GM21515 (cell line): ENCODE results near the gene SUGP1.

Experiments used
- ATAC-seq: cut with Tn5 transposase; IDR thresholded peaks from one replicate; pipeline ENCODE4 v1.9.1; 2021; ENCODE audit not compliant: unreplicated experiment

SUGP1 gene

GRCh38 chr19:19342086-19343015 lies 22.0 kb upstream of the SUGP1 start:
- no peak for ATAC-seq

- no peak for ATAC-seq
These were observed 20.7 kb upstream of the SUGP1 start for GRCh38 chr19:19341026-19341425.

DNA sequence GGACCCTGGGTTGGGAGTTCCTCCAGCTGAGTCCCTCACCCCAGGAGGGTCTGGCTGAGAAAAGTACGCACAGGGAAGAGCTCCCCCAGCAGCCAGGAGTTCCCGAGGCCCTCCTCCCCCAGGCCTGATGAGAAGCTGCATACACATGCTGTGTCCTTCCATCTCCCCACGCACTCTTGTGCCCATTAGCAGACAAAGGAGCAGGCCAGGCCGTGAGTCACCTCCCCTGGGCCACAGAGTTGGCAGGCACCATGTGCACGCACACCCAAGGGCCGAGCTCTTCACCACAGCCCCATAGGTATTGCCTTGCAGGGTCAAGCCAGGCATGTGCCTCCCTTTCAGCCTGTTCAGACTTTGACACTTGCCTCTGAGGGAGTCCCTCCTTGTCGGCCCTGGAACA lies 17.8 kb upstream of the SUGP1 start:
- ATAC-seq = no peak

GRCh38 chr19:19337120-19337519 lies 16.8 kb upstream of the SUGP1 start:
- no peak for ATAC-seq

GRCh38 chr19:19336597-19336996 lies 16.3 kb upstream of the SUGP1 start:
- ATAC-seq = no peak

DNA sequence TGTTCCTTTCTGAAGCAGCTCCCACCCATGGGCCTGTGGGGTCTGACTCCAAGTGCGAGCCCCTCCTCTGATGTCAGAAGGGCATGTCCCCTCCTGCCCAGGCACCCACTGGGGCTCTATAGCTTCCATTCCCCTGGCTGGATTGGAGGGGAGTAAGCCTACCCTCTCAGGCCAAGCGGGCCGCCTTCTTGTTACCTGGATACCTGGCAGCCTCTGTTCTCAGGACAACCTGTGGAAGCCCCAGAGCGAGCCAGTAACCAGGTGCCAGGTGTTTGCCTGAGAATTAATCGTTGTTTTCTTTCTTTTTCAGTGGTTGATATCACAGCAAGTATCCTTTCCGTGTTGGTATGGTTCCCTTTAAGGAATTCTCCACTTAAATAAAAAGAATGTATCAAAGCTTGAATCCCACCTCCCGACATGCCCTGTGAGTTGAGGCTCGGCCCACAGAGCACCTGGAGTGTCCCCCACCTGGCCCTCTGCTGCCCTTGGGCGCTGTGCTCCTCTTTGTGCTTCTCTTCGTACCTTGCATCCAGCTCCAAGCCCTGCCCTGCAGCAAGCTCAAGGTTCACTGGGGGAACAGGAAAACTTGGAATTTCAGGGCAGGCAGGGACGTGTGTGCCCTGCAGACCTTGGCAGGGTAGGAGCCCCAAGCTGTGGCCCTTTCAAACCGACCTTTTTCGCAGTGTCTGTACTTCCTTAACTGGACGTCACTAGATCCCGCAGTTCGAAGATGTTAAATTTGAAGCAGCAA lies 15.3 kb upstream of the SUGP1 start:
- ATAC-seq = no peak

GRCh38 chr19:19334989-19335344 lies 14.7 kb upstream of the SUGP1 start:
- no peak for ATAC-seq

DNA sequence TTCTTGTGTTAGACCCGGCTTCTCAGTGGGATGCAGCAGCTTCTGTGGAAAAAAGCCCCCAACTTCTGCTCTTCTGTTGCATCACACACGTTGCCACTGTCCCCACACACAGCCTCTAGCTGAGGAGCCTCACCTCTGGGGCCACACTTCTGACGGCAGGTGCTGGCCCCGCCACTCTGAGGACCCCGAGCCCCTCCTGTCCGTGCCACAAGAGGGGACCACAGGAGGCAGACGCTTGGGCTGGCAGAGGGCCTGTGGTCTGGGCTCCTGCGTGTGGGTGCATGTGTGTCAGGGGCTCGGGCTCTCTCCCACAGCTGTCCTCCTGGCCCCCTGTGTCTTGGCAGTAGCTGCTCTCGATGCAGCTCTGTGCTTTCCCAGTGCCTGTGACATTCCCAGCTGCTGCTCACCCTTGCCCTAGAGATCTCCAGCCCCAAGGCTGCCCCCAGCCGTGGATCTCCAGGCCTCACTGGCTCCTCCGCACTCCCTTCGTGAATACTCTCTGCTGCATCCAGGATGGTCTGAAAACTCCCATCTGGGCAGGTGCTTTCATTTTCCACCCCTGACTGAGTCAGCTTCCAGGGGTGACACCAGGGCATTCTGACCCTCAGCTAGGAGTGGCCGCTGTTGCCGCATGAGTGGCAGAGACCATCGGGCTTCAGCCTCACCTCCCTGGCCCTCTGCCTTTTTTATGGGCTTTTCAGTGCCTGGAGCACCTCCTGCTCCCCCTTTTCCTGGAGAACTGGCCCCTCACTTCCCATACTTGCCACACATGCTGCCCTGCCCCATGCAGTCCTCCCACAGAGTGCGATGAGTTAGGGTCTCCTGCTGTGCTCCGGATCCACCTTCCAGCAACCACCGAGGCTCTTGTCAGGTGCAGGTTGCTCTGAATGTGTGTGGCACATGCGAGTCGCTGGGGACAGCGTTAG lies 14.0 kb upstream of the SUGP1 start:
- no peak for ATAC-seq

DNA sequence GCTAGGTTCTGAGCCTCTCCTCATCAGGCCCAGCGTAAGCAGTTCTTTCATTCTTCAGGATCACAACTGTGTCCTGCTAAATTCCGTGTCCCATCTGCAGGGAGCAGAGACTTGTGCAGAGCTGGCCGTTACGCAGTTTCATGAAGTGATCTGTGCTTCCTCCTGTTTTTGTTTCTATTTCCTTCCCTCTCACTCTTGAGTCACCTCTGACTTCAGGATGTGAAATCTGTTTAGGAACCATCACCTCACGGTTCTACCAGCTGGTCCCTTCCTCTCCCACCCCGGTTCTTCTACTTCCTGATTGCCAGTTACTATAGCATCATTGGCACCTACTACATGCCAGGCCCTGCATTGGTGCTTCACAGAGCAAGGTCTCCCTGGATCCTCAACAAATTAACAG lies 8.8 kb upstream of the SUGP1 start:
- ATAC-seq = no peak

DNA sequence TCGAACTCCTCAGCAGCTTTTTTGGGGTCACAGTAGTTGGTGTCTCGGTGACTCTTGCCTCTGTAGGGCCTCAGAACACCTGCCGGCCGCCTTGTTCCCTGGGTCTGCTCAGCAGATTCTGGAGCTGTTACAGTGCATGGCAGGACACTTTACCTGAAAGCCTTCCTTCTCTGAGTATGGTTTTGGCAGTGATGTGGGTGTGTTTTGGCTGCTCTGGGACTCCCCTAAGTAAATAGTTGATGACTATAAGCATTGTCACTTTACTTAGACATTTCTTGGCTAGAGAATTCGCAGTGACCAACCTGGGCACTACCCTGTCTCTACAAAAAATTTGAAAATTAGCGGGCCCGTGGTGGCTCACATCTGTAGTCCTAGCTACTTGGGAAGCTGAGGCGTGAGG lies 7.4 kb upstream of the SUGP1 start:
- ATAC-seq = no peak

GRCh38 chr19:19324059-19324770 lies 3.9 kb upstream of the SUGP1 start:
- ATAC-seq = no peak

- no peak for ATAC-seq
These were observed 850 bp upstream of the SUGP1 start for GRCh38 chr19:19321141-19321577.

- no peak for ATAC-seq
These were observed 463 bp downstream of the SUGP1 start for GRCh38 chr19:19319732-19320360.

DNA sequence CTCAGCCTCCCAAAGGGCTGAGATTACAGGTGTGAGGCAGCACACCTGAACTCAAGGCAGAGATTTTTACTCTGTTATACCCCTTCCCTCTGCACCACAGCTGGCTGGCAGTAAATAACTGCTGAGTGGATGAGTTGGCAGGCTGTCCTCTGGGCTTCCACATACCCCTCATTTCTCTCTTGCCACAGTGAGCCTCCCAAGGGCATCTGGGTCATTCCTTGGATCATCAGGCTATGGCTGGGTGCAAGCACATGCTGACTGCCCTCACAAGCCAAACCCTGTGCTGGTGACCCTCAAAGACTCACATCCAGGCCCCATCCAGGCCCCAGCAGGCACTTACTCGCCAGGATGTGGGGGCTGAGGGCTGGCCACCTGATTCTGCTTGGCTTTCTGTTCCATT lies 4.2 kb downstream of the SUGP1 start:
- no peak for ATAC-seq

- no peak for ATAC-seq
These were observed 4.9 kb downstream of the SUGP1 start for GRCh38 chr19:19315444-19315843.

DNA sequence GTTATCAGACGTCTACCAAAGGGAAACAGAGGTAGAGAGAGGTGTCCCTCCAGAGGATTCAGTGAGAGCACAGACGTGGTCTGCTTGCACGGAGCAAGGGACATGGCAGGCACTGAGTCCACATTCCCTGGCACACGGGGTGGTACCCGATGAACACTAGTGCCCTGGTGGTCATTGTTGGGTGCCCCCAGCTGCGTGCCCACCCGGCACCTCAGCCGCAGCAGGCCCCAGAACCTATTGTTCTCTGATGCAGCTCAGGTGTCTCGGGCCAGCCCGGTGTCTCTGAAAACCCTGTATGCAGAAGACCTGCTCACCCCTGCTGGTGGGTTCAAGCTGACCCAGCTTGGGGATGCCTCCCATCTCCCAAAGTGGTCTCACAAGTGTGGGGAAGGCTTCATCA lies 11.9 kb downstream of the SUGP1 start:
- no peak for ATAC-seq

DNA sequence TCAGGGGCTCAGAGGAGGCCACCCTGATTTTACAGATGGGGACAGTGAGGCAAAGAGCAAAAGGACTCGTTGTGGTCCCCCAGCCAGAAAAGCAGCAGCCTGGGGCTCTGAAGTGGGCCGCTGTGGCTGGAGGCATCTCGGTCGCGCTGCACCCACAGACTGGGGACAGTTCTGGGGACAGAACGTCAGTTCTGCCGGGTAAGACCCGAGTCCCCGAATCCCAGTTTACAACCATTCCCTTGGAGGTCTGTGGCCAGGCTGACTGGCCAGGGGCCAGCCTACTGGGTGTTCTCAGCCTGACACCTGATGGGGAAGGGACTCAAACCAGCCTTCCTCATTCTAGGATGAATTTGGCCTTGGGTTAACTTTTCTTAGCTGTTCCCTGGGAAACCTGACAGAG lies 14.1 kb downstream of the SUGP1 start:
- no peak for ATAC-seq

GRCh38 chr19:19305696-19306095 lies 14.6 kb downstream of the SUGP1 start:
- ATAC-seq = no peak

DNA sequence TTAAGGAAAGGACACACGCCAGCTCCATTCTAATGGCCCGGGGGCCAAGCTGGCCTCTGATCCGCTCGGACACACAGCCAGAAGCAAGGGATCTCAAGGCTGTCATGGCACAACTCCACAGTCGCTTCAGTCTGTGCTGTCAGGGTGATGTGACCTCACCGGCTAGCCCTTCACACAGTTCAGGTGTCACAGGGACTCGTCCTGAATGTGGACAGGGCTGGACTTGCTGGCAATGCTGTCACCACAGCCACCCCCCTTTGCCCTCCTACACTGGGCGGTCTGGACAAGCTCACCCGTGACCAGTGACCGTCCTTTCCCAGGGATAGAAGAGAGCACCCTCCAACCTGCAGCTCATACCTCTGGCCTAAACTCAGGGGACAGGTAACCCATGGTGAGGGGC lies 15.2 kb downstream of the SUGP1 start:
- no peak for ATAC-seq
